GM23248 (cell line): ENCODE results near the gene PALS2.

ENCODE experiments used
- EZH2 ChIP-seq: fragments of 200-600 bp; sonication (generic); IDR thresholded peaks from 2 replicates; pipeline ENCODE4 v1.6.1; 2018; ENCODE audit warnings: antibody characterized with exemption, mild to moderate bottlenecking; ENCODE audit not compliant: insufficient read depth, poor library complexity, severe bottlenecking
- EZH2phosphoT487 ChIP-seq: fragments of 200-600 bp; sonication (generic); IDR thresholded peaks from 2 replicates; pipeline ENCODE4 v1.6.1; 2018; ENCODE audit warnings: antibody characterized with exemption, moderate library complexity, mild to moderate bottlenecking, low read depth; ENCODE audit not compliant: insufficient read depth

DNA sequence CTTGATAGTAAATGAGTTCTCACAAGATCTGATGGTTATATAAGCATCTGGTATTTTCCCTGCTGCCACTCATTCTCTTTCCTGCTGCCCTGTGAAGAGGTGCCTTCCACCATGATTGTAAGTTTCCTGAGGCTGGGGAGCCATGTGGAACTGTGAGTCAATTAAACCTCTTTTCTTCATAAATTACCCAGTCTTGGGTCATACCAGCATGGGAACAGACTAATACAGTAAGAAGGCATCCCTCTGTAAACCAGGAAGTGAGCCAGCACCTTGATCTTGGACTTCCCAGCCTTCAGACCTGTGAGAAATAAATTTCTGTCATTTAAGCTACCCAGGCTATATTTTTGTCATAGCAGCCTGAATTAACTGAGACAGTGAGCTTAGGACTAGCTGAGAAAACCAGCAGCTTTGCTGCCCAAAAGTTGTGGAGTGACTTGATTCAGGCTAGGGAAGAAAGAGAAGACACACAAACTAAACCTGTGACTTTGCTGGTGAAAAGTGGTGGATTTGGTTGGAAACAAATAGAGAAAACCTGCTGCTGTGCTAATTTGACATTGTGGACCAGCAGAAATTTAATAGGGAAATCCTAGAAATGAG is 29.7 kb downstream of the PALS2 start:
- TF ChIP-seq EZH2phosphoT487 (no peak), EZH2 (no peak)
